Psoas muscle (tissue), 8 donors: ENCODE data around the gene SH3RF3. TPM values are rescaled to one million over a fixed set of nuclear protein-coding genes. Genes with fewer than 3 reads are reported as not detected.

ENCODE experiments used
- ATAC-seq, 4 donors: fragments of 200-7000 bp; cut with Tn5 transposase; one replicate each; pipeline ENCODE4 v1.9.1; 2020; ENCODE audit warnings: moderate library complexity in 3 of 4, mild to moderate bottlenecking in 2 of 4
- DNase-seq, 2 donors: peaks; one replicate each; pipeline ENCODE4 v3.0.0-alpha.2; 2020
- H3K27ac ChIP-seq: fragments of 200-600 bp; one replicate; pipeline ENCODE4 v1.8.0; 2022
- H3K27me3 ChIP-seq, 3 donors: fragments of 200-600 bp in 1 of 3; one replicate each; pipeline versions ENCODE4 v1.6.1 to v1.8.0; 2013 to 2022; ENCODE audit warnings: low read length in 2 of 3, mild to moderate bottlenecking in 2 of 3, moderate library complexity in 1 of 3; ENCODE audit not compliant: insufficient read depth in 3 of 3
- H3K36me3 ChIP-seq, 2 donors: fragments of 200-600 bp in 1 of 2; one replicate each; pipeline versions ENCODE4 v1.6.1 to v1.8.0; 2013 to 2022; ENCODE audit warnings: low read depth in 1 of 2, mild to moderate bottlenecking in 1 of 2, moderate library complexity in 1 of 2; ENCODE audit not compliant: insufficient read depth in 1 of 2
- H3K4me1 ChIP-seq: fragments of 200-600 bp; one replicate; pipeline ENCODE4 v1.8.0; 2022
- H3K4me3 ChIP-seq: fragments of 200-600 bp; one replicate; pipeline ENCODE4 v1.8.0; 2022; ENCODE audit warnings: mild to moderate bottlenecking
- H3K9me3 ChIP-seq: fragments of 200-600 bp; one replicate; pipeline ENCODE4 v1.8.0; 2022
- WGBS, 3 donors: extraction: QIAGEN DNeasy Blood & Tissue Kit; methylation state at CpG; one replicate each; pipeline versions ENCODE4 v1.1.6 to v1.1.7; 2013; 5-methylcytosine and 5-hydroxymethylcytosine counted together
- intact Hi-C, 2 donors: fragments of 100-400 bp; cut with DNase I; formaldehyde crosslinking; loops; one replicate each; pipeline versions ENCODE4 v1.11.0 to v1.14.2; 2022
- polyA plus RNA-seq, 3 donors: library from polyadenylated mRNA; stranded (reverse); fragments of 200-250 nt; gene quantifications; one replicate each; pipeline ENCODE4 v1.2.3, GENCODE V29; 2013
- total RNA-seq, 4 donors: library from RNA; stranded (reverse); fragmentation: NEBNext Ultra II Directional in 2 of 4; extraction: Animal tissue kit (Norgen Biotek cat#: 25700) in 2 of 4; gene quantifications; one replicate each; pipeline versions ENCODE4 v1.2.1 to v1.2.4, GENCODE V29; 2021 to 2023
- TF ChIP-seq, protein P1 (sequence below): fragments of 200-600 bp; IDR thresholded peaks from one replicate; pipeline ENCODE4 v1.8.0; 2022; ENCODE audit warnings: antibody characterized with exemption
- donor health status: healthy with polysubstance abuse.
- donor health status: DM: no; HTN: no; CAD: no; lungs with moderate emphysema.
- donor health status: Bipolar disorder and iron deficiency.
- donor health status: healthy.
- donor health status: DM: yes; HTN: yes; CAD: no.
- donor health status: DM: no; HTN: no; CAD: no.
- donor health status: DM: no; HTN: no; CAD: no.
- donor health status: DM: yes; HTN: yes; CAD: no.

The SH3RF3 gene
- total and polyA plus RNA-seq, 7 donors = 4.6 to 27.0 (median 9.0) TPM

DNA sequence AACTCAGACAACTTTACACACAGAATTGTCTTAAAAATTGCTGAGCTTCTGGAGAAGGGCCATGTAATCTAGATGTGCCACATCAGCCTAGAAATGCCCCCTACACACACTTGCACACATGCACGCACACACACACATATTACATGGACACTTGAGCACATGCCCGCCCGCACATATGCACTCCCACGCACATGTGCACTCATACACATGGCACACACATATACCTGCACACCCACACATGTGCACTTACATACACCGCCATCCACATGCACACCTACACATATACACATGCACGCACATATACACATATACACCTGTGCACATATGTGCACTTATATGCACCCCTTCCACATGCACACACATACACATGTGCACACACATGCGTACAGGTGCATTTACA is 271.1 kb downstream of the SH3RF3 start:
- ATAC-seq (no peak), DNase-seq (no peak)
- H3K9me3 ChIP-seq = no peaks in the 10 kb centered on the region
- intact Hi-C loops = no loop called here
- no peak overlapping the region for H3K27ac ChIP-seq
- TF ChIP-seq, protein P1, sequence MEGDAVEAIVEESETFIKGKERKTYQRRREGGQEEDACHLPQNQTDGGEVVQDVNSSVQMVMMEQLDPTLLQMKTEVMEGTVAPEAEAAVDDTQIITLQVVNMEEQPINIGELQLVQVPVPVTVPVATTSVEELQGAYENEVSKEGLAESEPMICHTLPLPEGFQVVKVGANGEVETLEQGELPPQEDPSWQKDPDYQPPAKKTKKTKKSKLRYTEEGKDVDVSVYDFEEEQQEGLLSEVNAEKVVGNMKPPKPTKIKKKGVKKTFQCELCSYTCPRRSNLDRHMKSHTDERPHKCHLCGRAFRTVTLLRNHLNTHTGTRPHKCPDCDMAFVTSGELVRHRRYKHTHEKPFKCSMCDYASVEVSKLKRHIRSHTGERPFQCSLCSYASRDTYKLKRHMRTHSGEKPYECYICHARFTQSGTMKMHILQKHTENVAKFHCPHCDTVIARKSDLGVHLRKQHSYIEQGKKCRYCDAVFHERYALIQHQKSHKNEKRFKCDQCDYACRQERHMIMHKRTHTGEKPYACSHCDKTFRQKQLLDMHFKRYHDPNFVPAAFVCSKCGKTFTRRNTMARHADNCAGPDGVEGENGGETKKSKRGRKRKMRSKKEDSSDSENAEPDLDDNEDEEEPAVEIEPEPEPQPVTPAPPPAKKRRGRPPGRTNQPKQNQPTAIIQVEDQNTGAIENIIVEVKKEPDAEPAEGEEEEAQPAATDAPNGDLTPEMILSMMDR = no peak
- peaks cover 9% of the 10 kb centered on the region for H3K4me1 ChIP-seq
- 84 to 99% (median 88%) methylated on average over 7 of the region's 7 CpGs for WGBS, 3 donors
- H3K36me3 ChIP-seq = no peaks in the 10 kb centered on the region
- H3K27me3 ChIP-seq = no peaks in the 10 kb centered on the region
- no peak overlapping the region for H3K4me3 ChIP-seq

DNA sequence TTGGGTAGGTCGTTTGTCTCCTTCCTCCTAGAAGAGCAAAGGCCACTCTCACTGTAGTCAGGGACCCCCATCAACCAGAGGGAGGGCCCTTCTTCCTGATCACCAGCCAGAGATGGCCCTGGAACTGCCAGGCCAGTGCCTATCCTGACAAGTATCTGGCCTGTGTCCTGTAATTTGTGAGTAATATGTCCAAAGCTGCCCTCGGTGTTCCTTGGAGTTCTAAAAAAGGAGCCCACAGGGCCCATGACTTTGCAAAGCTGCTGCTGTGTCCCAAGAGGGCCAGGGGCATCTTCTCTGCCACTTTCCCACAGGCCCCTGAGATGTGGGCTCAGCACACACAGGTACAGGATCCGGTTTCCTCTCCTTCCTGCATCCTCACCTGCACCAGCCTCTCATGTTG is 272.4 kb downstream of the SH3RF3 start:
- TF ChIP-seq, protein P1 = no peak
- Histone ChIP-seq H3K36me3 (no peaks in the 10 kb centered on the region), H3K4me3 (no peak overlapping the region), H3K27me3 (no peaks in the 10 kb centered on the region), H3K27ac (no peak overlapping the region), H3K9me3 (no peaks in the 10 kb centered on the region), H3K4me1 (peaks cover 9% of the 10 kb centered on the region)
- 60 to 76% (median 66%) methylated on average over 3 of the region's 3 CpGs for WGBS, 3 donors
- peak; percentile 64 to 93 (median 78) for ATAC-seq
- intact Hi-C loops = no loop called here
- DNase-seq = no peak

DNA sequence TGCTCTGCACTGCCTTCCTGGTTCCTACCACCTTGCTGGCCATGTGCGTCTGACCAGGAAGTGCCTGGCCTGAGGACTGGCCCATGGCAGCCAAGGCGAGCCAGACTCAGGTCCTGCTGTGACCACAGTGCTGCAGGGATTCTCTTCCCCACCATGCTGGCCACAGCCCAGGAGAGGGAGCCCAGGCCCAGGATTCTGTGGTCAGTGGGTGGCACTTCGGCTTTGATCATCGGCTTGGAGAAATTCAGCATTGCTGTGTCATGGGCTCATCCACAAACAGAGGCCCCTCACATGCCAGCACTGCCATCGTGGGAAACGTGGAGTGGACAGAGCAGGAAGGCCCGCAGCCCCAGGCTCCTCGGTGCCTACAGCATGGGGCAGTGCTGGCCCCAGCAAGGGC is 273.2 kb downstream of the SH3RF3 start:
- Histone ChIP-seq H3K4me3 (no peak overlapping the region), H3K27me3 (no peaks in the 10 kb centered on the region), H3K4me1 (peaks cover 9% of the 10 kb centered on the region), H3K9me3 (no peaks in the 10 kb centered on the region), H3K27ac (no peak overlapping the region), H3K36me3 (no peaks in the 10 kb centered on the region)
- TF ChIP-seq, protein P1 = no peak
- no peak for DNase-seq
- intact Hi-C loops = no loop called here
- ATAC-seq = peak; percentile 14 to 45 (median 31)
- WGBS, 3 donors = 77 to 97% (median 88%) methylated on average over 8 of the region's 8 CpGs

DNA sequence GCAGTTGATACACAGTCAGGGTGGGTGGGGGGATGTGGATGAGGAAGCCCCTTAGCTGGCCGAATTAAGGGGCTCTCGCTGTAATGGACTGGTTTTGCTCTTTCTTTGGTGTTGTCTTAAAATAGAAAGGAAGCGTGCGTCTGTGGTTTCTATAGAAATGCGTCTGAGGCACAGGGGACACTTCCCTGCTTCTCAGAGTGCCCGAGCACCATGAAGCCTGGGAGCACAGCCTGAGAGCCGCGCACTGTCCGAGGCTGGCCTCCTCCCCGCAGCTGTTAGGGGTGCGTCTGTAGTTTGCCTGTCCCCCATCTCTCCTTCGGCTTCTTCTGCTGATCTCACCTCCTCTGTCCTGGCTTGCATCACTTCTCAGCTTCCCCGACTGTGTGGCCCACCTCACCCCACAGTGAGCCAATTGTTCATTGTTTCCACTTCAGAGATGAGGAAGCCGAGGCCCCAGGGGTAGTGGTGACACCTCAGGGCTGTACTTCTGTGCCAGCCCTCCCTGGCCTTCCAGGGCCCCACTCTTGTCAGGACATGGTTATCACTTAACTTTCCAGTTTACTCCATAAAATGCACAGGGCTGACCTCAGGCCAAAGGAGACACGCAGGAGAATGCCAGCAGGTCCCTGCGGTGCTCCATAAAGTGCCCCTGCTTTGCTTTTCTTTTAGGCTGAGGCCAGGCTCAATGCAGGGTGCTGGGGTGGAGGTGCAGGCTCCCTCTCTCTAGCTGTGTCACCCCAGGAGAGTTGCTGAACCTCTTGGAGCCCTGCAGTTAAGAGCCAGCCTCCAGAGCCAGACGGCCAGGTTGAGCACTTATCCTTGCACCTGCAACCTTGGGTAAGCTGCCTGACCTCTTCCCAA is 274.2 kb downstream of the SH3RF3 start:
- H3K4me1 ChIP-seq = peaks cover 9% of the 10 kb centered on the region
- intact Hi-C loops = no loop called here
- no peaks in the 10 kb centered on the region for H3K36me3 ChIP-seq
- no peaks in the 10 kb centered on the region for H3K27me3 ChIP-seq
- 87 to 91% (median 89%) methylated on average over 17 of the region's 17 CpGs for WGBS, 3 donors
- no peak for DNase-seq
- no peak overlapping the region for H3K27ac ChIP-seq
- TF ChIP-seq, protein P1 = no peak
- no peak overlapping the region for H3K4me3 ChIP-seq
- H3K9me3 ChIP-seq = no peaks in the 10 kb centered on the region
- ATAC-seq = no peak
